Transverse colon (tissue), 4 donors: Measurements from ENCODE around the gene TNNI3. TPM values are rescaled to one million over a fixed set of nuclear protein-coding genes. Genes with fewer than 3 reads are reported as not detected.

Experiments used
- DNase-seq: peaks from one replicate; pipeline ENCODE4 v3.0.0-alpha.2; 2019
- H3K27ac ChIP-seq, 4 donors: fragments of 200-600 bp; sonication (generic); 2 replicates each; pipeline ENCODE4 v1.5.1; 2016 to 2018; ENCODE audit warnings: inconsistent platforms in 4 of 4
- H3K27me3 ChIP-seq: fragments of 200-600 bp; sonication (generic); 2 replicates; pipeline ENCODE4 v1.5.1; 2017; ENCODE audit warnings: inconsistent platforms
- H3K36me3 ChIP-seq, 4 donors: fragments of 200-600 bp; sonication (generic); 2 replicates each; pipeline ENCODE4 v1.5.1; 2017 to 2019; ENCODE audit warnings: inconsistent platforms in 4 of 4
- H3K4me1 ChIP-seq, 4 donors: fragments of 200-600 bp; sonication (generic); 2 replicates each; pipeline ENCODE4 v1.5.1; 2017 to 2020; ENCODE audit warnings: inconsistent platforms in 4 of 4
- H3K4me3 ChIP-seq, 4 donors: fragments of 200-600 bp; sonication (generic); 1 replicate in 1 of 4; 2 replicates in 3 of 4; pipeline versions ENCODE4 v1.5.1 to v1.6.1; 2017 to 2019; ENCODE audit warnings: inconsistent platforms in 4 of 4
- H3K9me3 ChIP-seq, 2 donors: fragments of 200-600 bp; sonication (generic); 2 replicates each; pipeline ENCODE4 v1.5.1; 2017 to 2019; ENCODE audit warnings: inconsistent platforms in 2 of 2
- EP300 ChIP-seq: sonication (generic); formaldehyde crosslinking; IDR thresholded peaks from one replicate; pipeline ENCODE4 v1.6.1; 2017; ENCODE audit warnings: antibody characterized with exemption, low read depth
- POLR2A ChIP-seq: fragments of 450-650 bp; IDR thresholded peaks from one replicate; pipeline ENCODE4 v1.6.1; 2016; ENCODE audit warnings: antibody characterized with exemption, mild to moderate bottlenecking, moderate library complexity
- POLR2AphosphoS5 ChIP-seq, 3 donors: sonication (generic); formaldehyde crosslinking; IDR thresholded peaks; one replicate each; pipeline ENCODE4 v1.6.1; 2016; ENCODE audit warnings: antibody characterized with exemption in 3 of 3
- WGBS, 2 donors: methylation state at CpG; one replicate each; pipeline ENCODE4 v1.1.5; 2018; ENCODE audit warnings: low coverage in 1 of 2; 5-methylcytosine and 5-hydroxymethylcytosine counted together
- in situ Hi-C, 4 donors: fragments of 200-750 bp; cut with MboI; loops; one replicate each; pipeline versions ENCODE4 v1.15.0 to v1.15.1; 2017; ENCODE audit warnings: low sequenced_read_pairs in 3 of 4, low pct_ligation_motif_present in 1 of 4, low pct_unique_long_range_greater_than_20kb in 1 of 4
- intact Hi-C: fragments of 100-400 bp; cut with DNase I; formaldehyde crosslinking; loops from one replicate; pipeline ENCODE4 v1.15.1; 2023; ENCODE audit warnings: low total_unique reads
- total RNA-seq, 4 donors: library from RNA; depleted of rRNA; stranded (reverse); fragments of >200 nt; gene quantifications; one replicate each; pipeline ENCODE4 v1.1.0, GENCODE V29; 2016
- TF ChIP-seq, protein P1 (sequence below), 5 experiments: fragments of 200-600 bp in 3 of 5; fragments of 450-650 bp in 2 of 5; sonication (generic) in 3 of 5; IDR thresholded peaks; 1 replicate in 2 of 5; 2 replicates in 3 of 5; pipeline ENCODE4 v1.5.1; 2016 to 2017; ENCODE audit warnings: antibody characterized with exemption in 5 of 5, inconsistent platforms in 3 of 5, mild to moderate bottlenecking in 2 of 5, moderate library complexity in 1 of 5

Gene TNNI3
- total RNA-seq, 4 donors from 2014 or later: not detected

DNA sequence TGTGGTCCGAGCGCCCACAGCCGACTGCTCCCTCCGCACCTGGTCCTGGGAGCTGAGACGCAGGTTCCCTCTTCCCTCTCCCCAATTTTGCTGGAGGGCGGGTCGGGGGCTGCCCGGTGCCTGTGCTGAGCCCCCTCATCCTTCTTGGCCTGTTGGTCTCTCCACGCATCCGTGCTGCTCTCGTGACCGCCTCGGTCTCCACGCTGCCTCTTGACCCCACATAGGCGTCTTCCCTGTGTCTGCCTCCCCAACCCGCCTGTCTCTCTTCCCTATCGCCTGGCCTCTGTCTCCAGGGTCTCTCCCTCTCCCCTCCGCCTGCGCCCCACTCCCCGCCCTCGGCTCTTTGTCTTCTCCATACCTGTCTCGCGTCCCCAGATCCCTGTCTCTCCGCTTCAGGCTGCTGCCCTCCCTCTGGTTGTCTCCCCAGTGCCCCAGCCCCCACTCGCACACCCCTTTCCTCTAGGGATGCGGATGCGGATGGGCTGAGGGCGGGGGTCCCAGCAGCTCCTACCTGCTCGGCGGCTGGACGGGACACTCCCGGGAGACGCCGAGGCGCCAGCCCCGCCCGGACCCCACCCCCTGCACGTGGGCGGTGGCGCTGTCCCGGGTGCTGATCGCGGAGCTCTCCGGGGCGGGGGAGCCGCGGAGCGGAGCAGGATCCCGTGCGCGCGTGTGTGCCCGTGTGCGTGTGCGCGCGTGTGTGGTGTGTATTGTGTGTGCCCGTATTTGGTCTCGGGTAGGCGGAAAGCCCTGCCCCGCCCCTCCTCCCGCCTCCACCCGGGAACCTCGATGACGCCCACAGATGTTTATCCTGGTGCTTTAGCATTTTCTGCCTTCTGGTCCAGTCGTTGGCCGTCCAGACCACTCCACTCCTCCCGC, 22.3 kb upstream of the TNNI3 start, which contains the start of gene SYT5:
SYT5 (minus strand) TSS at position 684 of the 879 bp plus-strand sequence. CDS start 1,248 bp downstream, outside the sequence.
- WGBS, 2 donors: 2 to 5% methylated on average over 6 to 42 of the region's 68 CpGs
- H3K27me3 ChIP-seq: peaks cover 81% of the 10 kb centered on the region
- no peaks in the 10 kb centered on the region for H3K9me3 ChIP-seq
- intact Hi-C loops: no loop called here
- no peaks in the 10 kb centered on the region for H3K36me3 ChIP-seq
- in situ Hi-C loops: no loop called here
- H3K4me1 ChIP-seq: peaks cover 11 to 17% (median 15%) of the 10 kb centered on the region in 4 donors
- peak; percentile 46 for DNase-seq
- no peak within 1 kb of the TSS for H3K27ac ChIP-seq
- TF ChIP-seq, protein P1, sequence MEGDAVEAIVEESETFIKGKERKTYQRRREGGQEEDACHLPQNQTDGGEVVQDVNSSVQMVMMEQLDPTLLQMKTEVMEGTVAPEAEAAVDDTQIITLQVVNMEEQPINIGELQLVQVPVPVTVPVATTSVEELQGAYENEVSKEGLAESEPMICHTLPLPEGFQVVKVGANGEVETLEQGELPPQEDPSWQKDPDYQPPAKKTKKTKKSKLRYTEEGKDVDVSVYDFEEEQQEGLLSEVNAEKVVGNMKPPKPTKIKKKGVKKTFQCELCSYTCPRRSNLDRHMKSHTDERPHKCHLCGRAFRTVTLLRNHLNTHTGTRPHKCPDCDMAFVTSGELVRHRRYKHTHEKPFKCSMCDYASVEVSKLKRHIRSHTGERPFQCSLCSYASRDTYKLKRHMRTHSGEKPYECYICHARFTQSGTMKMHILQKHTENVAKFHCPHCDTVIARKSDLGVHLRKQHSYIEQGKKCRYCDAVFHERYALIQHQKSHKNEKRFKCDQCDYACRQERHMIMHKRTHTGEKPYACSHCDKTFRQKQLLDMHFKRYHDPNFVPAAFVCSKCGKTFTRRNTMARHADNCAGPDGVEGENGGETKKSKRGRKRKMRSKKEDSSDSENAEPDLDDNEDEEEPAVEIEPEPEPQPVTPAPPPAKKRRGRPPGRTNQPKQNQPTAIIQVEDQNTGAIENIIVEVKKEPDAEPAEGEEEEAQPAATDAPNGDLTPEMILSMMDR (IDR thresholded peaks at IDR 0.05): no peak
- TF ChIP-seq POLR2A (no peak), POLR2AphosphoS5 (IDR thresholded peaks at IDR 0.05) (no peak), EP300 (no peak)
- peak within 1 kb of the TSS in 2 of 4 donors; percentile 9 to 10 for H3K4me3 ChIP-seq

GRCh38 chr19:55178781-55179599, 21.5 kb upstream of the TNNI3 start:
- peak overlapping the region in 2 of 4 donors; percentile 9 to 10 for H3K4me3 ChIP-seq
- H3K9me3 ChIP-seq: no peaks in the 10 kb centered on the region
- H3K27me3 ChIP-seq: peaks cover 89% of the 10 kb centered on the region
- DNase-seq: peak; percentile 68
- in situ Hi-C loops (no loop called here), intact Hi-C loops (no loop called here)
- 16% methylated on average over 42 of the region's 61 CpGs; no CpG with 5 or more reads in 1 of the 2 donors for WGBS, 2 donors
- peaks cover 11 to 21% (median 16%) of the 10 kb centered on the region in 4 donors for H3K4me1 ChIP-seq
- no peaks in the 10 kb centered on the region for H3K36me3 ChIP-seq
- no peak for TF ChIP-seq POLR2AphosphoS5 (IDR thresholded peaks at IDR 0.05)
- no peak for TF ChIP-seq EP300
- TF ChIP-seq, protein P1 (IDR thresholded peaks at IDR 0.05): no peak
- no peak for TF ChIP-seq POLR2A
- H3K27ac ChIP-seq: no peak overlapping the region

DNA sequence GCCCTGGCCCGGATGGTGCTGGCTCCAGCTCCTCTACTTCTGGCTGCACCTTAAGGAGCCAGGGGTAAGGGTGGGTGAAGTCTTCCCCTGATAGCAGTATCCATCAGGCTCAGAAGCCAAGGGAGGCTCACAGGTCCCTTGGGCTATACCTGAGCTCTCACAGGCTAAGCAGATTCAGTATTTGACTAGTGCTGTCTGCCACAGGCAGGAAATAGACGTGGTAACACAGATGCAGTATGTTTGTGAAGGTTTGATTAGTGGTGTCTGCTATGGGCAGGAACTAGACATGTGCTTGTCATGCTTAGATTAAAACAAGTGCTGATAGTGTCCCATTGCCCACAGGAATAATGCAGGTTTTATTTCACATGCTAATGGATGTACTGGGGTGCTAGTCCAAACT, 18.5 kb upstream of the TNNI3 start:
- intact Hi-C loops (no loop called here), in situ Hi-C loops (no loop called here)
- no peaks in the 10 kb centered on the region for H3K36me3 ChIP-seq
- WGBS, 2 donors: 23% methylated on average over 2 of the region's 2 CpGs; no CpG with 5 or more reads in 1 of the 2 donors
- no peak overlapping the region for H3K27ac ChIP-seq
- H3K9me3 ChIP-seq: no peaks in the 10 kb centered on the region
- TF ChIP-seq EP300 (no peak), POLR2AphosphoS5 (IDR thresholded peaks at IDR 0.05) (no peak)
- TF ChIP-seq, protein P1 (IDR thresholded peaks at IDR 0.05): no peak
- H3K27me3 ChIP-seq: peaks cover 100% of the 10 kb centered on the region
- peaks cover 18 to 28% (median 26%) of the 10 kb centered on the region in 4 donors for H3K4me1 ChIP-seq
- H3K4me3 ChIP-seq: no peak overlapping the region
- no peak for DNase-seq
